GM10248 (cell line): ENCODE measurements around the gene CD276.

Source experiments
- CTCF ChIA-PET: fragments of 300-600 bp; sonication (Branson Sonifier 250); formaldehyde crosslinking; extraction: SDS; loops from one replicate; lab custom pipeline; 2021; ENCODE audit warnings: antibody characterized with exemption; lab: Yijun Ruan, JAX
- POLR2A ChIA-PET: fragments of 350-650 bp; sonication (Branson Sonifier 250); formaldehyde crosslinking; extraction: SDS; loops from one replicate; lab custom pipeline; 2020; ENCODE audit warnings: antibody characterized with exemption; lab: Yijun Ruan, JAX
- DNase-seq: peaks from one replicate; pipeline ENCODE4 v3.0.0; 2012; ENCODE audit errors: extremely low spot score
- TF ChIP-seq, protein P1 (sequence below): IDR thresholded peaks from 2 replicates; pipeline ENCODE4 v1.5.1; 2012; ENCODE audit warnings: mild to moderate bottlenecking, low read depth; ENCODE audit errors: extremely low read depth, missing control alignments, control extremely low read depth

Gene CD276

DNA sequence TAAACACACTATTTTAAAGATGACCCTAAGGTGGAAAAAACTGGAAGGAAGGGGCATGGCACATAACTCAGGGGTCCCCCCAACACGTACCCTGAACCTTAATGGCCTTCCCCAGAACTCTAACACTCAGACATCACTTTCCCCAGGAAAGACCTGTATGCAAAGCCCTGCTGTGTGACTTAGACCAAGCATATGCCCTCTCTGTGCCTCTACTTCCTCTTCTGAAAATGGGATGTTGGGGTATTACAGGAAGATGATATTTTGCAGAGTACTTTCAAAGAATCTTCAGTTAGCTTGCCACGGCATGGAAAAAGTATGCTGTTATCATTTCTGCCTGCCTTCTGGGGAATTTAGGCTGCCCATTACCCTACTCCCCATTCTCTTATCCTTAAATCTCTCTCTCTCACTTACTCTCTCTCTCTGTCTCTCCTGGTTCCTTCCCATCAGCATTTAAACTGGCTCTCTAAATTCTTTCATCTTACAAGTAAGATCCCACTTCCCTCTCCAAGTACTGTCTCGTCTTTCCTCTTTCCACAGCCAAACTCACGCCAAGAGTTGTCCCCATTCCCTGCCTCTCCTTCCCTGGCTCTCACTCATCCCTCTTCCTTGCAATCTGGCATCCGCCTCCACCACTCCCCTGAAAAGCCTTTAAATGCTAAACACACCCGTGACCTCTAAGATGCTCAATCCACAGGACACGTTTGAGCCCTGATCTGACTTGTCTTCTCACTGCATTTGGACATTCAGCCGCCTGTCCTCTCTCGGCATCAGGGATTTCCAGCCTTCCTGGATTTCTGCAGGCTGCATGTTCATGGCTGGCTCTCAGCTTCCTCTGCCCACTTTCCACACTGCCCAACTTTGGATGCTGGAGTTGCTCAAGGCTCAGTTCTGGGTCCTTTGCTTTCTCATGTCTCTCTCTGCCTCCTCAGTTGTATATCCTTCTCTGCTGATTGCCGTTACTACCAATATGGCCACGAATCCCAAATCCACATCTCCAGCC is 76.4 kb downstream of the CD276 start:
- TF ChIP-seq, protein P1, sequence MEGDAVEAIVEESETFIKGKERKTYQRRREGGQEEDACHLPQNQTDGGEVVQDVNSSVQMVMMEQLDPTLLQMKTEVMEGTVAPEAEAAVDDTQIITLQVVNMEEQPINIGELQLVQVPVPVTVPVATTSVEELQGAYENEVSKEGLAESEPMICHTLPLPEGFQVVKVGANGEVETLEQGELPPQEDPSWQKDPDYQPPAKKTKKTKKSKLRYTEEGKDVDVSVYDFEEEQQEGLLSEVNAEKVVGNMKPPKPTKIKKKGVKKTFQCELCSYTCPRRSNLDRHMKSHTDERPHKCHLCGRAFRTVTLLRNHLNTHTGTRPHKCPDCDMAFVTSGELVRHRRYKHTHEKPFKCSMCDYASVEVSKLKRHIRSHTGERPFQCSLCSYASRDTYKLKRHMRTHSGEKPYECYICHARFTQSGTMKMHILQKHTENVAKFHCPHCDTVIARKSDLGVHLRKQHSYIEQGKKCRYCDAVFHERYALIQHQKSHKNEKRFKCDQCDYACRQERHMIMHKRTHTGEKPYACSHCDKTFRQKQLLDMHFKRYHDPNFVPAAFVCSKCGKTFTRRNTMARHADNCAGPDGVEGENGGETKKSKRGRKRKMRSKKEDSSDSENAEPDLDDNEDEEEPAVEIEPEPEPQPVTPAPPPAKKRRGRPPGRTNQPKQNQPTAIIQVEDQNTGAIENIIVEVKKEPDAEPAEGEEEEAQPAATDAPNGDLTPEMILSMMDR, result no peak
- ChIA-PET POLR2A (no interaction called here), CTCF (no interaction called here)
- no peak for DNase-seq

DNA sequence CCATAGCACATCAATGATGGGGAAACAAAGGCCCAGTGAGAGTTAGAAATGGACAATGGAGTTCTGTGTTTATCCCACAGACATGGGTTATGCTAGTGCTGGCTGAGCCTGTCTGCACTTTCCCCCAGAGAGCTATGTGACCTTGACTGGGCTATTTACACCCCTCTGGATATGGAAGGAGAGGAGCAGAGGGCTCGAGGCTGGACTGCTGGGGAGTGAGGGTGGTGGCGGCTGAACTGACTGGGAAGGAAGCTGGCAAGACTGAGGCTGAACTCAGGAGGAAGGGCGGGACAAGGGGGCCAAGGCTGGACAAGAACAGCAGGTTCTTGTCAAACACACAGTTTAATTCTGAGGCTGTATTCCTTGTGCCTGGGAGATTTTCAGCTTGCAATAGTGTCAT is 79.7 kb downstream of the CD276 start:
- DNase-seq, result no peak
- POLR2A ChIA-PET, result no interaction called here
- TF ChIP-seq, protein P1, result no peak
- CTCF ChIA-PET, result no interaction called here
